RWPE2 (cell line): ENCODE data around the gene MCC.

Source experiments
- ATAC-seq: fragments of 200-7000 bp; cut with Tn5 transposase; 3 replicates; pipeline ENCODE4 v1.9.1; 2021; ENCODE audit warnings: low read depth
- DNase-seq: peaks from one replicate; pipeline ENCODE4 v3.0.0-alpha.2; 2020; ENCODE audit warnings: low spot score
- H3K27ac ChIP-seq: fragments of 450-650 bp; 2 replicates; pipeline ENCODE4 v1.5.1; 2017; ENCODE audit warnings: mild to moderate bottlenecking; ENCODE audit not compliant: poor library complexity, severe bottlenecking
- H3K27me3 ChIP-seq: fragments of 250-450 bp; sonication (Bioruptor Pico); 2 replicates; pipeline ENCODE4 v1.5.1; 2021; ENCODE audit warnings: mild to moderate bottlenecking, moderate library complexity; ENCODE audit not compliant: insufficient read depth, poor library complexity, severe bottlenecking
- H3K36me3 ChIP-seq: fragments of 250-450 bp; sonication (Bioruptor Pico); 2 replicates; pipeline ENCODE4 v1.5.1; 2020; ENCODE audit warnings: low read depth, mild to moderate bottlenecking, moderate library complexity
- H3K4me1 ChIP-seq: fragments of 250-450 bp; sonication (Bioruptor Pico); 2 replicates; pipeline ENCODE4 v1.5.1; 2021; ENCODE audit warnings: mild to moderate bottlenecking, moderate library complexity; ENCODE audit not compliant: insufficient read depth, poor library complexity, severe bottlenecking
- H3K4me3 ChIP-seq: fragments of 250-450 bp; sonication (Bioruptor Pico); 2 replicates; pipeline ENCODE4 v1.5.1; 2021; ENCODE audit warnings: mild to moderate bottlenecking, moderate library complexity; ENCODE audit not compliant: severe bottlenecking
- H3K9me3 ChIP-seq: fragments of 250-450 bp; sonication (Bioruptor Pico); 2 replicates; pipeline ENCODE4 v1.5.1; 2021; ENCODE audit warnings: mild to moderate bottlenecking, moderate library complexity; ENCODE audit not compliant: severe bottlenecking
- TF ChIP-seq, protein P1 (sequence below): fragments of 450-650 bp; IDR thresholded peaks from one replicate; pipeline ENCODE4 v1.5.1; 2017; ENCODE audit warnings: mild to moderate bottlenecking, moderate library complexity; ENCODE audit not compliant: poor library complexity, severe bottlenecking

Gene MCC

GRCh38 chr5:113397046-113397445 is 91.2 kb downstream of the MCC start:
- no peak for DNase-seq

GRCh38 chr5:113394658-113395057 is 93.6 kb downstream of the MCC start:
- H3K4me1 ChIP-seq: no peaks in the 10 kb centered on the region
- H3K9me3 ChIP-seq: no peaks in the 10 kb centered on the region
- no peak for DNase-seq
- no peak overlapping the region for H3K4me3 ChIP-seq
- H3K27me3 ChIP-seq: no peaks in the 10 kb centered on the region
- no peak for ATAC-seq
- no peak overlapping the region for H3K27ac ChIP-seq
- H3K36me3 ChIP-seq: no peaks in the 10 kb centered on the region
- TF ChIP-seq, protein P1, sequence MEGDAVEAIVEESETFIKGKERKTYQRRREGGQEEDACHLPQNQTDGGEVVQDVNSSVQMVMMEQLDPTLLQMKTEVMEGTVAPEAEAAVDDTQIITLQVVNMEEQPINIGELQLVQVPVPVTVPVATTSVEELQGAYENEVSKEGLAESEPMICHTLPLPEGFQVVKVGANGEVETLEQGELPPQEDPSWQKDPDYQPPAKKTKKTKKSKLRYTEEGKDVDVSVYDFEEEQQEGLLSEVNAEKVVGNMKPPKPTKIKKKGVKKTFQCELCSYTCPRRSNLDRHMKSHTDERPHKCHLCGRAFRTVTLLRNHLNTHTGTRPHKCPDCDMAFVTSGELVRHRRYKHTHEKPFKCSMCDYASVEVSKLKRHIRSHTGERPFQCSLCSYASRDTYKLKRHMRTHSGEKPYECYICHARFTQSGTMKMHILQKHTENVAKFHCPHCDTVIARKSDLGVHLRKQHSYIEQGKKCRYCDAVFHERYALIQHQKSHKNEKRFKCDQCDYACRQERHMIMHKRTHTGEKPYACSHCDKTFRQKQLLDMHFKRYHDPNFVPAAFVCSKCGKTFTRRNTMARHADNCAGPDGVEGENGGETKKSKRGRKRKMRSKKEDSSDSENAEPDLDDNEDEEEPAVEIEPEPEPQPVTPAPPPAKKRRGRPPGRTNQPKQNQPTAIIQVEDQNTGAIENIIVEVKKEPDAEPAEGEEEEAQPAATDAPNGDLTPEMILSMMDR: no peak

More at GRCh38 chr5:113397046-113397445, 91.2 kb downstream of the MCC start:
- Histone ChIP-seq H3K27me3 (no peaks in the 10 kb centered on the region), H3K4me1 (no peaks in the 10 kb centered on the region), H3K27ac (no peak overlapping the region), H3K4me3 (no peak overlapping the region), H3K36me3 (no peaks in the 10 kb centered on the region), H3K9me3 (no peaks in the 10 kb centered on the region)
- TF ChIP-seq, protein P1: no peak
- 0 out of 3 replicates have a peak, but pooled peaks have one; percentile 23 for ATAC-seq

DNA sequence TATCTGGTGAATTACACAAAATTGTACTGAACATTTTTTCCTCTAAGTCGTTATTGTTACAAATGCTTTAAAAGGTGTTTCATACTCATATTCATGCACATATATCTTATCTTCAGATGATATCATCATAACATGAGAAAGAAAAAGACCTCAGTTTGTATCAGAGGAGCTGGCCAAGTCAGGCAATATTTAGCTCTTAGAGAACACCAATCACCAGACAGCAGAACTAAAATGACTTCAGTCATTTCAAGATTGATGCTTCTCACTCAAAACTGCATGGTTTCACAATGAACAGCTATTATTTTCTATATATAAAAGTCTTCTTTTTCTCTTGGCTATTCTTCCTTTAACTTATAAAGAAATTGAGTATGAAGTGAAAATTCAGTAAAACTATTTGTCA is 98.0 kb downstream of the MCC start:
- ATAC-seq (no peak), DNase-seq (no peak)
- Histone ChIP-seq H3K9me3 (no peaks in the 10 kb centered on the region), H3K4me3 (no peak overlapping the region), H3K36me3 (no peaks in the 10 kb centered on the region), H3K27me3 (no peaks in the 10 kb centered on the region), H3K27ac (no peak overlapping the region), H3K4me1 (no peaks in the 10 kb centered on the region)
- TF ChIP-seq, protein P1: no peak

DNA sequence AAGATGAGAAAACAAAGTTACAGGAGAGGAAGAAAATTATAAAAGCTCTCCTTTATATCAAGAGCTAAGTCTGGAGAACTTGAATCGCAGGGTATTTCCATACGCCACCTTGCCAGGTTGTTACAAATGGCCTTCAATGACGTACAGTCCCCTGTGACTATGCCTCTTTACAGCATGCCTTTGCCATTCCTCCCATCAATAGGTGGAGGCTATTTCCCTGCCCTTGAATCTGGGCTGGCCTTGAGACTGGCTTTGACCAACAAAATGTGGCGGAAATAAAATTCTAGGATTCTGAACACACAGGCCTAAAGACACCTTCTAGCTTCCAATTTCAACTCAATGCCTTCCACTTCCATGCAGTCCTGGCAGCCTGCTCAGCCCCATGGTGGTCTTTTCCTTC is 99.1 kb downstream of the MCC start:
- TF ChIP-seq, protein P1: no peak
- Histone ChIP-seq H3K36me3 (no peaks in the 10 kb centered on the region), H3K4me1 (no peaks in the 10 kb centered on the region), H3K9me3 (no peaks in the 10 kb centered on the region), H3K27me3 (no peaks in the 10 kb centered on the region), H3K27ac (no peak overlapping the region), H3K4me3 (no peak overlapping the region)
- no peak for DNase-seq
- ATAC-seq: no peak

- no peaks in the 10 kb centered on the region for H3K9me3 ChIP-seq
- peaks cover 5% of the 10 kb centered on the region for H3K4me1 ChIP-seq
- H3K27ac ChIP-seq: no peak overlapping the region
- TF ChIP-seq, protein P1: no peak
- H3K4me3 ChIP-seq: no peak overlapping the region
- no peak for DNase-seq
- no peaks in the 10 kb centered on the region for H3K27me3 ChIP-seq
- no peaks in the 10 kb centered on the region for H3K36me3 ChIP-seq
- ATAC-seq: no peak
Measured at GRCh38 chr5:113387844-113388243, 100.4 kb downstream of the MCC start.
